ENCODE results near the gene MEX3D. TPM values are rescaled to one million over a fixed set of nuclear protein-coding genes. Genes with fewer than 3 reads are reported as not detected.
A peak's percentile ranks its signal among the peaks of the same experiment; 100 is the strongest.

MEX3D gene
- total and polyA plus RNA-seq, 4 experiments from 2014 or later: 0.16 to 4.9 (median 4.5) TPM; not detected in 1

- ChIA-PET POLR2A (ENCODE audit: partially characterized antibody) (interaction anchor here (0.6 to 1.3 kb wide), 2 partner anchors 18 to 354 kb away, joined by 3 read pairs; partner anchors contain the start of gene UQCR11), CTCF (ENCODE audit: partially characterized antibody) (interaction anchor here (1.5 kb wide), 1 partner anchor 41 kb away, joined by 6 read pairs; no protein-coding TSS in a partner anchor)
- peaks cover 3% of the 10 kb centered on the region for H3K36me3 ChIP-seq (ENCODE audit: insufficient read depth, low read length)
- Mint-ChIP-seq H3K9me3 (no peaks in the 10 kb centered on the region), H3K27ac (peak overlapping the region in 2 of 7 donors; percentile 42 to 83), H3K36me3 (peaks cover 0 to 7% of the 10 kb centered on the region in 2 donors), H3K27me3 (no peaks in the 10 kb centered on the region), H3K4me3 (peak overlapping the region in 1 of 8 donors; percentile 41), H3K4me1 (peaks cover 12 to 21% (median 15%) of the 10 kb centered on the region in 4 donors)
- DNase-seq: no peak
- no peaks in the 10 kb centered on the region for H3K27me3 ChIP-seq (ENCODE audit: insufficient read depth, low read length)
- H3K9me3 ChIP-seq (ENCODE audit: control insufficient read depth in 1 of 2, low read length in 2 of 2): no peaks in the 10 kb centered on the region
- no peak overlapping the region for H3K4me3 ChIP-seq (ENCODE audit: low read length in 2 of 2)
- intact Hi-C loops (cut with micrococcal nuclease): no loop called here
- H3K27ac ChIP-seq (ENCODE audit: low read depth, low read length): no peak overlapping the region
- H3K4me1 ChIP-seq (ENCODE audit: insufficient read depth, low read length): peaks cover 16% of the 10 kb centered on the region
Measured at GRCh38 chr19:1587872-1588271, 19.7 kb upstream of the MEX3D start.

DNA sequence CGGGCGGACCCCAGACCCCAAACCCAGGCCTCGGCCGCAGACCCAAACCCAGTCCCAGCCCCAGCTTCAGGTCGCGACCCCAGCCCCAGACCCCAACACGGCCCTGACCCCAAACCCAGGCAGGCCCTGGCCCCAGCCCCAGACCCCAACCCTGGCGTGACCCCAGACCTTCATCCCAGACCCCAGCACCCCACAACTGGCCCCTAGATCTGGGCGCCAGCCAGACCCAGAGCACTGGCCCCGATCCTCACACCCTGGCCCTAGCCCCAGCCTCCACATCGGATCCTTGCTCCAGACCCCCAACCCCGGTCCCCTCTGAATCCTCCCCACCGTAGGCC, 17.1 kb upstream of the MEX3D start:
- H3K27me3 ChIP-seq (ENCODE audit: insufficient read depth, low read length): no peaks in the 10 kb centered on the region
- H3K4me3 Mint-ChIP-seq: no peak overlapping the region
- H3K36me3 Mint-ChIP-seq: peaks cover 6 to 10% of the 10 kb centered on the region in 2 donors
- intact Hi-C loops (cut with micrococcal nuclease): no loop called here
- H3K9me3 Mint-ChIP-seq: no peaks in the 10 kb centered on the region
- H3K9me3 ChIP-seq (ENCODE audit: control insufficient read depth in 1 of 2, low read length in 2 of 2): no peaks in the 10 kb centered on the region
- H3K4me3 ChIP-seq (ENCODE audit: low read length in 2 of 2): no peak overlapping the region
- H3K27me3 Mint-ChIP-seq: no peaks in the 10 kb centered on the region
- H3K4me1 ChIP-seq (ENCODE audit: insufficient read depth, low read length): peaks cover under 1% of the 10 kb centered on the region
- ChIA-PET POLR2A (ENCODE audit: partially characterized antibody) (no interaction called here), CTCF (ENCODE audit: partially characterized antibody) (no interaction called here)
- H3K4me1 Mint-ChIP-seq: peaks cover 0 to 9% (median 3%) of the 10 kb centered on the region in 4 donors
- no peak overlapping the region for H3K27ac Mint-ChIP-seq
- peaks cover 15% of the 10 kb centered on the region for H3K36me3 ChIP-seq (ENCODE audit: insufficient read depth, low read length)
- no peak for DNase-seq
- no peak overlapping the region for H3K27ac ChIP-seq (ENCODE audit: low read depth, low read length)

GRCh38 chr19:1584500-1585242, 16.5 kb upstream of the MEX3D start:
- no peak overlapping the region for H3K27ac ChIP-seq (ENCODE audit: low read depth, low read length)
- H3K27me3 Mint-ChIP-seq: no peaks in the 10 kb centered on the region
- H3K9me3 Mint-ChIP-seq: no peaks in the 10 kb centered on the region
- ChIA-PET CTCF (ENCODE audit: partially characterized antibody) (no interaction called here), POLR2A (ENCODE audit: partially characterized antibody) (no interaction called here)
- peaks cover 15% of the 10 kb centered on the region for H3K36me3 ChIP-seq (ENCODE audit: insufficient read depth, low read length)
- intact Hi-C loops (cut with micrococcal nuclease): no loop called here
- H3K4me1 ChIP-seq (ENCODE audit: insufficient read depth, low read length): no peaks in the 10 kb centered on the region
- peaks cover 10 to 12% of the 10 kb centered on the region in 2 donors for H3K36me3 Mint-ChIP-seq
- no peaks in the 10 kb centered on the region for H3K9me3 ChIP-seq (ENCODE audit: control insufficient read depth in 1 of 2, low read length in 2 of 2)
- H3K27ac Mint-ChIP-seq: peak overlapping the region in 2 of 7 donors; percentile 13 to 48
- H3K27me3 ChIP-seq (ENCODE audit: insufficient read depth, low read length): no peaks in the 10 kb centered on the region
- no peak for DNase-seq
- H3K4me3 Mint-ChIP-seq: no peak overlapping the region
- H3K4me1 Mint-ChIP-seq: peaks cover 0 to 7% (median 2%) of the 10 kb centered on the region in 4 donors
- H3K4me3 ChIP-seq (ENCODE audit: low read length in 2 of 2): no peak overlapping the region

DNA sequence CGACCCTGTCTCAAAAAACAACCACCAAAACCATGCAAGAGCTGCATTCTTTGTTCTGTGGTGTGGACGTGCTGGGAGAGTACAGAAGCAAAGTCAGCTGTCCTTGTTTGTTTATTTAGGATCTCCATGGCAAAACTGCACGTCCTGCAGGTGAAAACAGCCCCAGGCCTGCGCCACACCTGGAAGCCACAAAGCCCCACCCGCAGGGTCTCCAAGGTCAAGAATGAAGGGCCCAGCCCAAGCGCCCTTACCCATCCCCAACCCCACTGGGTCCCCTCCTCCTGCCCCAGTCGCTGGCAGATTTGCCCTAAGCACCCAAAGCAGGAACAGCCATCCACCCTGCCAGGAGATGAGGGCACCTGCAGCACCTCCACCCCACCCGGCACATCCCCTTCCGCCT, 14.1 kb upstream of the MEX3D start:
- Mint-ChIP-seq H3K27me3 (no peaks in the 10 kb centered on the region), H3K9me3 (no peaks in the 10 kb centered on the region), H3K36me3 (peaks cover 10 to 17% of the 10 kb centered on the region in 2 donors), H3K4me1 (peaks cover 0 to 5% (median 1%) of the 10 kb centered on the region in 4 donors), H3K27ac (no peak overlapping the region), H3K4me3 (no peak overlapping the region)
- no peak for DNase-seq
- Histone ChIP-seq H3K27me3 (ENCODE audit: insufficient read depth, low read length) (no peaks in the 10 kb centered on the region), H3K4me1 (ENCODE audit: insufficient read depth, low read length) (no peaks in the 10 kb centered on the region), H3K4me3 (ENCODE audit: low read length in 2 of 2) (no peak overlapping the region), H3K36me3 (ENCODE audit: insufficient read depth, low read length) (peaks cover 15% of the 10 kb centered on the region), H3K27ac (ENCODE audit: low read depth, low read length) (no peak overlapping the region), H3K9me3 (ENCODE audit: control insufficient read depth in 1 of 2, low read length in 2 of 2) (no peaks in the 10 kb centered on the region)
- POLR2A ChIA-PET (ENCODE audit: partially characterized antibody): interaction anchor here (0.5 to 0.9 kb wide), 2 partner anchors 11 to 57 kb away, joined by 3 read pairs; partner anchors contain the start of gene MBD3
- intact Hi-C loops (cut with micrococcal nuclease): no loop called here
- CTCF ChIA-PET (ENCODE audit: partially characterized antibody): no interaction called here

GRCh38 chr19:1580957-1581356, 12.8 kb upstream of the MEX3D start:
- Histone ChIP-seq H3K27ac (ENCODE audit: low read depth, low read length) (no peak overlapping the region), H3K27me3 (ENCODE audit: insufficient read depth, low read length) (no peaks in the 10 kb centered on the region), H3K4me1 (ENCODE audit: insufficient read depth, low read length) (no peaks in the 10 kb centered on the region), H3K4me3 (ENCODE audit: low read length in 2 of 2) (no peak overlapping the region), H3K9me3 (ENCODE audit: control insufficient read depth in 1 of 2, low read length in 2 of 2) (no peaks in the 10 kb centered on the region), H3K36me3 (ENCODE audit: insufficient read depth, low read length) (peaks cover 15% of the 10 kb centered on the region)
- no peak for DNase-seq
- no peaks in the 10 kb centered on the region for H3K27me3 Mint-ChIP-seq
- H3K27ac Mint-ChIP-seq: no peak overlapping the region
- H3K4me1 Mint-ChIP-seq: peaks cover 0 to 4% (median 1%) of the 10 kb centered on the region in 4 donors
- ChIA-PET POLR2A (ENCODE audit: partially characterized antibody) (no interaction called here), CTCF (ENCODE audit: partially characterized antibody) (no interaction called here)
- H3K4me3 Mint-ChIP-seq: no peak overlapping the region
- intact Hi-C loops (cut with micrococcal nuclease): no loop called here
- H3K36me3 Mint-ChIP-seq: peaks cover 10 to 16% of the 10 kb centered on the region in 2 donors
- H3K9me3 Mint-ChIP-seq: no peaks in the 10 kb centered on the region

GRCh38 chr19:1580382-1580781, 12.3 kb upstream of the MEX3D start:
- Mint-ChIP-seq H3K27ac (no peak overlapping the region), H3K9me3 (no peaks in the 10 kb centered on the region), H3K27me3 (no peaks in the 10 kb centered on the region), H3K4me1 (peaks cover 0 to 2% (median under 1%) of the 10 kb centered on the region in 4 donors), H3K4me3 (no peak overlapping the region), H3K36me3 (peaks cover 10 to 18% of the 10 kb centered on the region in 2 donors)
- no peaks in the 10 kb centered on the region for H3K27me3 ChIP-seq (ENCODE audit: insufficient read depth, low read length)
- H3K4me1 ChIP-seq (ENCODE audit: insufficient read depth, low read length): no peaks in the 10 kb centered on the region
- peaks cover 15% of the 10 kb centered on the region for H3K36me3 ChIP-seq (ENCODE audit: insufficient read depth, low read length)
- no peak overlapping the region for H3K4me3 ChIP-seq (ENCODE audit: low read length in 2 of 2)
- no peak overlapping the region for H3K27ac ChIP-seq (ENCODE audit: low read depth, low read length)
- intact Hi-C loops (cut with micrococcal nuclease): no loop called here
- no peak for DNase-seq
- POLR2A ChIA-PET (ENCODE audit: partially characterized antibody): no interaction called here
- CTCF ChIA-PET (ENCODE audit: partially characterized antibody): no interaction called here
- H3K9me3 ChIP-seq (ENCODE audit: control insufficient read depth in 1 of 2, low read length in 2 of 2): no peaks in the 10 kb centered on the region

DNA sequence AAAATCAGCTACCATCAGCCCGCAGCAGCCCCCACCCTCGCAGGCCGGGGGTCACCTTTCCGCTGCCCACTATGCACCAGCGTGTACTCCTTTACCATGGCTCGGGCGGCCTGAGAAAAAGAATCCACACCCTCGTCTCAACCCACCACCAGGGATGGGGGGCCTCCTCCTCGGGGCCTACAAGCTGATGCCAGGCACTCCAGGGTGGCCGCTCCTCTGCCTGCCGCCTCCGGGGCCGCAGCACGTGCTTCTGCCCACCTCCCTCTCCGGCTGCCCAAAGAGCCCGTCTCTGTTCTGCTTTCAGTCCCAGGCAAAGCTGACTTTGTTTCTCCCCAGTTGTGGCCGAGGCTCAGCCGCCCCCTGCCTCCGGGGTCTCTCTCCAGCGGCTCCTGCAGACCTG, 11.1 kb upstream of the MEX3D start:
- Mint-ChIP-seq H3K36me3 (peaks cover 10 to 18% of the 10 kb centered on the region in 2 donors), H3K4me3 (no peak overlapping the region), H3K4me1 (peaks cover 0 to 2% (median 0%) of the 10 kb centered on the region in 4 donors), H3K27me3 (no peaks in the 10 kb centered on the region), H3K27ac (no peak overlapping the region), H3K9me3 (no peaks in the 10 kb centered on the region)
- H3K27ac ChIP-seq (ENCODE audit: low read depth, low read length): no peak overlapping the region
- H3K4me3 ChIP-seq (ENCODE audit: low read length in 2 of 2): no peak overlapping the region
- H3K36me3 ChIP-seq (ENCODE audit: insufficient read depth, low read length): peaks cover 15% of the 10 kb centered on the region
- POLR2A ChIA-PET (ENCODE audit: partially characterized antibody): interaction anchor here (0.6 kb wide), 1 partner anchor 86 kb away, joined by 3 read pairs; no protein-coding TSS in a partner anchor
- H3K9me3 ChIP-seq (ENCODE audit: control insufficient read depth in 1 of 2, low read length in 2 of 2): no peaks in the 10 kb centered on the region
- CTCF ChIA-PET (ENCODE audit: partially characterized antibody): no interaction called here
- intact Hi-C loops (cut with micrococcal nuclease): no loop called here
- DNase-seq: no peak
- no peaks in the 10 kb centered on the region for H3K27me3 ChIP-seq (ENCODE audit: insufficient read depth, low read length)
- no peaks in the 10 kb centered on the region for H3K4me1 ChIP-seq (ENCODE audit: insufficient read depth, low read length)
